Esophagus squamous epithelium (tissue), 5 donors: ENCODE results near the gene ELF2. TPM values are rescaled to one million over a fixed set of nuclear protein-coding genes. Genes with fewer than 3 reads are reported as not detected.
A peak's percentile ranks its signal among the peaks of the same experiment; 100 is the strongest.

ENCODE experiments used
- DNase-seq: peaks from one replicate; lab custom pipeline; 2025; lab: John Stamatoyannopoulos, UW
- H3K27ac ChIP-seq, 4 donors: fragments of 200-600 bp; sonication (generic); one replicate each; pipeline ENCODE4 v1.5.1; 2016 to 2019; ENCODE audit warnings: mild to moderate bottlenecking in 1 of 4
- H3K27me3 ChIP-seq, 4 donors: fragments of 200-600 bp; sonication (generic); 1 replicate in 3 of 4; 2 replicates in 1 of 4; pipeline versions ENCODE4 v1.5.1 to v1.6.0; 2017 to 2021; ENCODE audit warnings: antibody characterized with exemption in 1 of 4
- H3K36me3 ChIP-seq, 3 donors: fragments of 200-600 bp; sonication (generic); one replicate each; pipeline ENCODE4 v1.5.1; 2016 to 2019
- H3K4me1 ChIP-seq, 3 donors: fragments of 200-600 bp; sonication (generic); one replicate each; pipeline ENCODE4 v1.5.1; 2017 to 2019
- H3K4me3 ChIP-seq, 4 donors: fragments of 200-600 bp; sonication (generic); 1 replicate in 3 of 4; 2 replicates in 1 of 4; pipeline ENCODE4 v1.5.1; 2016 to 2019; ENCODE audit warnings: mild to moderate bottlenecking in 2 of 4, moderate library complexity in 1 of 4
- H3K9me3 ChIP-seq, 3 donors: fragments of 200-600 bp; sonication (generic); one replicate each; pipeline ENCODE4 v1.5.1; 2016 to 2019
- POLR2A ChIP-seq, 4 donors: fragments of 450-650 bp; IDR thresholded peaks; one replicate each; pipeline ENCODE4 v1.6.1; 2017; ENCODE audit warnings: antibody characterized with exemption in 4 of 4, mild to moderate bottlenecking in 4 of 4, moderate library complexity in 3 of 4
- WGBS, 2 donors: methylation state at CpG; one replicate each; pipeline ENCODE4 v1.1.5; 2018; 5-methylcytosine and 5-hydroxymethylcytosine counted together
- intact Hi-C: fragments of 100-400 bp; cut with DNase I; formaldehyde crosslinking; loops from one replicate; pipeline ENCODE4 v1.15.0; 2022
- total RNA-seq, 4 donors: library from RNA; depleted of rRNA; stranded (reverse); fragments of >200 nt; gene quantifications; one replicate each; pipeline ENCODE4 v1.1.0, GENCODE V29; 2016
- TF ChIP-seq, protein P1 (sequence below), 6 experiments: fragments of 450-650 bp in 4 of 6; fragments of 200-600 bp in 2 of 6; sonication (generic) in 2 of 6; IDR thresholded peaks; one replicate each; pipeline ENCODE4 v1.5.1; 2016 to 2019; ENCODE audit warnings: antibody characterized with exemption in 6 of 6, mild to moderate bottlenecking in 4 of 6, moderate library complexity in 4 of 6
- donor health status: DM: yes; HTN: yes; CAD: no.

ELF2 gene
- total RNA-seq, 4 donors from 2014 or later, result 17.6 to 47.3 (median 22.1) TPM

GRCh38 chr4:139020384-139020783, 156.6 kb downstream of the ELF2 start:
- Histone ChIP-seq H3K4me1 (peaks cover 0 to 36% (median 11%) of the 10 kb centered on the region in 3 donors), H3K27ac (no peak overlapping the region), H3K27me3 (no peaks in the 10 kb centered on the region), H3K4me3 (no peak overlapping the region), H3K36me3 (no peaks in the 10 kb centered on the region), H3K9me3 (no peaks in the 10 kb centered on the region)
- no peak for DNase-seq
- intact Hi-C loops, result no loop called here
- TF ChIP-seq, protein P1, sequence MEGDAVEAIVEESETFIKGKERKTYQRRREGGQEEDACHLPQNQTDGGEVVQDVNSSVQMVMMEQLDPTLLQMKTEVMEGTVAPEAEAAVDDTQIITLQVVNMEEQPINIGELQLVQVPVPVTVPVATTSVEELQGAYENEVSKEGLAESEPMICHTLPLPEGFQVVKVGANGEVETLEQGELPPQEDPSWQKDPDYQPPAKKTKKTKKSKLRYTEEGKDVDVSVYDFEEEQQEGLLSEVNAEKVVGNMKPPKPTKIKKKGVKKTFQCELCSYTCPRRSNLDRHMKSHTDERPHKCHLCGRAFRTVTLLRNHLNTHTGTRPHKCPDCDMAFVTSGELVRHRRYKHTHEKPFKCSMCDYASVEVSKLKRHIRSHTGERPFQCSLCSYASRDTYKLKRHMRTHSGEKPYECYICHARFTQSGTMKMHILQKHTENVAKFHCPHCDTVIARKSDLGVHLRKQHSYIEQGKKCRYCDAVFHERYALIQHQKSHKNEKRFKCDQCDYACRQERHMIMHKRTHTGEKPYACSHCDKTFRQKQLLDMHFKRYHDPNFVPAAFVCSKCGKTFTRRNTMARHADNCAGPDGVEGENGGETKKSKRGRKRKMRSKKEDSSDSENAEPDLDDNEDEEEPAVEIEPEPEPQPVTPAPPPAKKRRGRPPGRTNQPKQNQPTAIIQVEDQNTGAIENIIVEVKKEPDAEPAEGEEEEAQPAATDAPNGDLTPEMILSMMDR (IDR thresholded peaks at IDR 0.05), result no peak
- TF ChIP-seq POLR2A (IDR thresholded peaks at IDR 0.05), result no peak
- WGBS, 2 donors, result 83 to 84% methylated on average over 4 of the region's 4 CpGs

- DNase-seq, result no peak
- intact Hi-C loops, result no loop called here
- no peaks in the 10 kb centered on the region for H3K36me3 ChIP-seq
- WGBS, 2 donors, result 71 to 79% methylated on average over 9 to 10 of the region's 10 CpGs
- no peak overlapping the region for H3K27ac ChIP-seq
- peaks cover 9 to 43% (median 21%) of the 10 kb centered on the region in 3 donors for H3K4me1 ChIP-seq
- no peak overlapping the region for H3K4me3 ChIP-seq
- TF ChIP-seq, protein P1 (IDR thresholded peaks at IDR 0.05), result no peak
- TF ChIP-seq POLR2A (IDR thresholded peaks at IDR 0.05), result no peak
- no peaks in the 10 kb centered on the region for H3K9me3 ChIP-seq
- H3K27me3 ChIP-seq, result no peaks in the 10 kb centered on the region
These were observed 157.9 kb downstream of the ELF2 start for GRCh38 chr4:139018971-139019758.

DNA sequence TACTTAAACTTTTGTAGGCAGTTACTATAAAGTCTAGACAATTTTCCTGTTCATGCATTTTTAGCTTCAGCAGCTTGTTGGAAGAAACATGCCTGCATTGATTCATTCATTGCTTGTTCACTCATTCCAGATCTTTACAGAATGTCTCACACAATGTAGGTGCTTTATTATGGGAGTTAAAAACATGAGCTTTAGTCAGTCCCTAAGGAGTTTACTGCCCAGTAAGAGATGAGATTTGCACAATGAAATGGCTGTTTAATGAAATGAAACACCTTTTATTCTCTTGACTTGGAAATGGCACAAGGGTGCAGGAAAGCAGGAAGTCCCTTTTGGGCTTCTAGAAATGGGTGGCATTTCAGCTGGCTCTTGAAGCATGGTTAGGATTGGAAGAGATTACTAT, 158.5 kb downstream of the ELF2 start:
- TF ChIP-seq, protein P1 (IDR thresholded peaks at IDR 0.05), result no peak
- no peak for TF ChIP-seq POLR2A (IDR thresholded peaks at IDR 0.05)
- no peaks in the 10 kb centered on the region for H3K27me3 ChIP-seq
- no peaks in the 10 kb centered on the region for H3K9me3 ChIP-seq
- H3K36me3 ChIP-seq, result no peaks in the 10 kb centered on the region
- peaks cover 12 to 50% (median 21%) of the 10 kb centered on the region in 3 donors for H3K4me1 ChIP-seq
- no peak for DNase-seq
- no peak overlapping the region for H3K4me3 ChIP-seq
- no peak overlapping the region for H3K27ac ChIP-seq
- intact Hi-C loops, result no loop called here

DNA sequence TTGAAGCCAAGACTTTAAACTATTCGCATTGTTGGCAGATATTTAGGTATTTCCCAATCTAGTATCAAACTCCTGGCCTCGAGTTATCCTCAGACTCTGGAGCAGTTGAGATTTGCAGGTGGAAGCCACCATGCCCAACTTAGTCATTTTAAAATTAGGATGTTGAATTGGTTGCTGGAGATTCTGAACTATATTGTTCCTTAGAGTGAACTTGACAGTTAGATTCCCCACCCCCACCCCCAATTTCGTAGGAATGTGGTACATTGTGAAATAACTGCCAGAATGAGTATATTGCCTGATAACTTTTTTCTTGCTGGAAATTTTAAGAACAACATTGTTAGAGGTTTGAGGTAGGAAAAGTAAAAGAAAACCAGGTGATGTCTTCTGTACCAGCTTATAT, 159.2 kb downstream of the ELF2 start:
- 37 to 51% methylated on average over 3 of the region's 3 CpGs for WGBS, 2 donors
- no peaks in the 10 kb centered on the region for H3K9me3 ChIP-seq
- peaks cover 12 to 50% (median 21%) of the 10 kb centered on the region in 3 donors for H3K4me1 ChIP-seq
- TF ChIP-seq POLR2A (IDR thresholded peaks at IDR 0.05), result no peak
- TF ChIP-seq, protein P1 (IDR thresholded peaks at IDR 0.05), result no peak
- intact Hi-C loops, result no loop called here
- no peak overlapping the region for H3K27ac ChIP-seq
- no peaks in the 10 kb centered on the region for H3K27me3 ChIP-seq
- no peak for DNase-seq
- H3K36me3 ChIP-seq, result no peaks in the 10 kb centered on the region
- no peak overlapping the region for H3K4me3 ChIP-seq

GRCh38 chr4:139015948-139016471, 161.0 kb downstream of the ELF2 start:
- no peak for TF ChIP-seq POLR2A (IDR thresholded peaks at IDR 0.05)
- TF ChIP-seq, protein P1 (IDR thresholded peaks at IDR 0.05), result no peak
- DNase-seq, result no peak
- Histone ChIP-seq H3K36me3 (no peaks in the 10 kb centered on the region), H3K27me3 (no peaks in the 10 kb centered on the region), H3K4me1 (peaks cover 12 to 50% (median 21%) of the 10 kb centered on the region in 3 donors), H3K27ac (peak overlapping the region; percentile 86 to 94 (median 92)), H3K9me3 (no peaks in the 10 kb centered on the region), H3K4me3 (peak overlapping the region; percentile 55 to 93 (median 80))
- 1 to 2% methylated on average over 10 to 18 of the region's 55 CpGs for WGBS, 2 donors
- intact Hi-C loops, result no loop called here
